PC-9 (cell line): ENCODE results near the gene SARS1. TPM values are rescaled to one million over a fixed set of nuclear protein-coding genes. Genes with fewer than 3 reads are reported as not detected.
A peak's percentile ranks its signal among the peaks of the same experiment; 100 is the strongest.

ENCODE experiments used
- BruUV-seq: library from RNA; stranded (reverse); fragments of 400-500 nt; replicated peaks from 2 replicates; lab custom pipeline; 2021; lab: Mats Ljungman, UMichigan
- CTCF ChIA-PET: fragments of 300-600 bp; sonication (Branson Sonifier 250); formaldehyde crosslinking; loops from one replicate; lab custom pipeline; 2022; ENCODE audit warnings: antibody characterized with exemption; lab: Charles Lee
- POLR2A ChIA-PET: fragments of 300-600 bp; sonication (Branson Sonifier 250); formaldehyde crosslinking; loops from one replicate; lab custom pipeline; 2022; ENCODE audit warnings: antibody characterized with exemption; ENCODE audit not compliant: unreplicated experiment; lab: Charles Lee
- DNase-seq, 2 experiments: peaks; one replicate each; pipeline versions ENCODE4 v3.0.0 to v3.0.0-alpha.2; 2015 to 2022; ENCODE audit warnings: mixed read lengths in 1 of 2
- H2AFZ ChIP-seq: fragments of 200-600 bp; sonication (generic); 2 replicates; pipeline ENCODE4 v1.8.1; 2017; ENCODE audit warnings: antibody characterized with exemption
- H3F3A ChIP-seq: fragments of 200-600 bp; sonication (generic); 2 replicates; pipeline ENCODE4 v1.8.1; 2017; ENCODE audit warnings: antibody characterized with exemption, mild to moderate bottlenecking, low read depth; ENCODE audit not compliant: insufficient read depth
- H3K27ac ChIP-seq: fragments of 200-600 bp; sonication (generic); 2 replicates; pipeline ENCODE4 v1.6.1; 2016; ENCODE audit warnings: mixed run types
- H3K27me3 ChIP-seq: fragments of 200-600 bp; sonication (generic); 2 replicates; pipeline ENCODE4 v1.6.1; 2016; ENCODE audit warnings: low read depth, mixed run types; ENCODE audit not compliant: insufficient read depth
- H3K36me3 ChIP-seq: fragments of 200-600 bp; sonication (generic); 2 replicates; pipeline ENCODE4 v1.6.1; 2016; ENCODE audit warnings: low read depth, mixed run types
- H3K4me1 ChIP-seq: fragments of 200-600 bp; sonication (generic); replicated peaks from 2 replicates; pipeline ENCODE4 v1.6.1; 2016; ENCODE audit warnings: mixed run types; ENCODE audit not compliant: insufficient read depth
- H3K4me2 ChIP-seq: fragments of 200-600 bp; sonication (generic); 2 replicates; pipeline ENCODE4 v1.6.1; 2017; ENCODE audit warnings: mixed run types
- H3K4me3 ChIP-seq: fragments of 200-600 bp; sonication (generic); 2 replicates; pipeline ENCODE4 v1.6.1; 2016; ENCODE audit warnings: mixed run types
- H3K79me2 ChIP-seq: fragments of 200-600 bp; sonication (generic); 2 replicates; pipeline ENCODE4 v1.6.1; 2017; ENCODE audit warnings: low read depth, mixed run types
- H3K9me2 ChIP-seq: fragments of 200-600 bp; sonication (generic); 2 replicates; pipeline ENCODE4 v1.8.1; 2017; ENCODE audit warnings: mild to moderate bottlenecking; ENCODE audit not compliant: insufficient read depth
- H3K9me3 ChIP-seq: fragments of 200-600 bp; sonication (generic); 2 replicates; pipeline ENCODE4 v1.8.1; 2016; ENCODE audit warnings: low read depth; ENCODE audit not compliant: insufficient read depth
- H4K20me1 ChIP-seq: fragments of 200-600 bp; sonication (generic); 2 replicates; pipeline ENCODE4 v1.8.1; 2017; ENCODE audit not compliant: insufficient read depth
- CTCF ChIP-seq: fragments of 200-600 bp; sonication (generic); conservative IDR thresholded peaks from 2 replicates; pipeline ENCODE4 v1.6.1; 2017; ENCODE audit warnings: mixed run types, antibody characterized with exemption, mild to moderate bottlenecking, moderate library complexity
- EZH2 ChIP-seq: fragments of 200-600 bp; sonication (generic); IDR thresholded peaks from 2 replicates; pipeline ENCODE4 v1.8.0; 2017; ENCODE audit warnings: antibody characterized with exemption, low read depth
- intact Hi-C: fragments of 100-400 bp; cut with micrococcal nuclease; formaldehyde crosslinking; loops from one replicate; pipeline ENCODE4 v1.10.0; 2022; ENCODE audit not compliant: unreplicated experiment
- total RNA-seq: library from RNA; stranded (reverse); gene quantifications from 2 replicates; pipeline ENCODE4 v1.2.3, GENCODE V29; 2021

Gene SARS1
- total RNA-seq, 1 experiment from 2014 or later = 206 TPM

- Histone ChIP-seq H3K36me3 (no peaks in the 10 kb centered on the region), H3K4me2 (0 out of 2 replicates have a peak overlapping the region, but pooled peaks have one; percentile 29), H3K27ac (no peak overlapping the region), H3K9me2 (no peaks in the 10 kb centered on the region), H3K79me2 (no peaks in the 10 kb centered on the region), H3K4me1 (peaks cover 42% of the 10 kb centered on the region), H3K27me3 (no peaks in the 10 kb centered on the region), H4K20me1 (no peaks in the 10 kb centered on the region), H3K4me3 (no peak overlapping the region), H3F3A (peaks cover 15% of the 10 kb centered on the region), H3K9me3 (no peaks in the 10 kb centered on the region), H2AFZ (no peak overlapping the region)
- ChIA-PET POLR2A (no interaction called here), CTCF (no interaction called here)
- BruUV-seq = no TSS peak
- TF ChIP-seq CTCF = no peak
- no peak for TF ChIP-seq EZH2
- no peak for DNase-seq
- intact Hi-C loops = no loop called here
These were observed 41.5 kb downstream of the SARS1 start for GRCh38 chr1:109255097-109255651.

- Histone ChIP-seq H3K9me2 (no peaks in the 10 kb centered on the region), H3K36me3 (no peaks in the 10 kb centered on the region), H3K27ac (no peak overlapping the region), H3K79me2 (no peaks in the 10 kb centered on the region), H3K9me3 (no peaks in the 10 kb centered on the region), H3F3A (peaks cover 15% of the 10 kb centered on the region), H4K20me1 (no peaks in the 10 kb centered on the region), H3K4me1 (peaks cover 38% of the 10 kb centered on the region), H2AFZ (no peak overlapping the region), H3K4me2 (no peak overlapping the region), H3K4me3 (no peak overlapping the region), H3K27me3 (no peaks in the 10 kb centered on the region)
- TF ChIP-seq EZH2 (no peak), CTCF (no peak)
- BruUV-seq = no TSS peak
- intact Hi-C loops = no loop called here
- POLR2A ChIA-PET = no interaction called here
- CTCF ChIA-PET = no interaction called here
- no peak for DNase-seq
These were observed 42.0 kb downstream of the SARS1 start for GRCh38 chr1:109255678-109256077.

GRCh38 chr1:109256085-109256484, 42.4 kb downstream of the SARS1 start:
- no peaks in the 10 kb centered on the region for H3K27me3 ChIP-seq
- H3K4me1 ChIP-seq = peaks cover 38% of the 10 kb centered on the region
- BruUV-seq = no TSS peak
- no peak overlapping the region for H3K4me2 ChIP-seq
- no peaks in the 10 kb centered on the region for H4K20me1 ChIP-seq
- H3K27ac ChIP-seq = no peak overlapping the region
- intact Hi-C loops = no loop called here
- no peak overlapping the region for H3K4me3 ChIP-seq
- no peaks in the 10 kb centered on the region for H3K79me2 ChIP-seq
- H3K9me3 ChIP-seq = no peaks in the 10 kb centered on the region
- TF ChIP-seq CTCF = no peak
- no peak for TF ChIP-seq EZH2
- H3F3A ChIP-seq = peaks cover 15% of the 10 kb centered on the region
- DNase-seq = no peak
- H3K36me3 ChIP-seq = no peaks in the 10 kb centered on the region
- H3K9me2 ChIP-seq = no peaks in the 10 kb centered on the region
- no peak overlapping the region for H2AFZ ChIP-seq
- POLR2A ChIA-PET = no interaction called here
- CTCF ChIA-PET = no interaction called here
